Measurements from ENCODE around the gene BSCL2. TPM values are rescaled to one million over a fixed set of nuclear protein-coding genes. Genes with fewer than 3 reads are reported as not detected.
A peak's percentile ranks its signal among the peaks of the same experiment; 100 is the strongest.
"Not testable (repeated sequence)": the region's sequence is repeated elsewhere in the genome, so short reads cannot be mapped to it uniquely, and the experiment has no call there.

The BSCL2 gene
- total RNA-seq, 1 donor from 2014 or later = 65.6 TPM

- no peaks in the 10 kb centered on the region for H3K27me3 ChIP-seq
- H3K36me3 ChIP-seq = peaks cover 39% of the 10 kb centered on the region
- TF ChIP-seq CTCF (IDR thresholded peaks at IDR 0.05) = no peak
- H3K9me3 ChIP-seq = no peaks in the 10 kb centered on the region
- peaks cover 27% of the 10 kb centered on the region for H3K4me1 ChIP-seq
- DNase-seq (no peak), ATAC-seq (no peak)
- peak overlapping the region; percentile 94 for H3K4me3 ChIP-seq
- intact Hi-C loops (cut with DNase I) = no loop called here
- H3K27ac ChIP-seq = peak overlapping the region; percentile 92
Measured at GRCh38 chr11:62677714-62678113, 29.5 kb downstream of the BSCL2 start.

GRCh38 chr11:62677156-62677555 is 30.1 kb downstream of the BSCL2 start:
- Histone ChIP-seq H3K36me3 (peaks cover 39% of the 10 kb centered on the region), H3K27ac (no peak overlapping the region), H3K9me3 (no peaks in the 10 kb centered on the region), H3K27me3 (no peaks in the 10 kb centered on the region), H3K4me3 (no peak overlapping the region), H3K4me1 (peaks cover 33% of the 10 kb centered on the region)
- DNase-seq (no peak), ATAC-seq (no peak)
- intact Hi-C loops (cut with DNase I) = no loop called here
- no peak for TF ChIP-seq CTCF (IDR thresholded peaks at IDR 0.05)

GRCh38 chr11:62676698-62677097 is 30.5 kb downstream of the BSCL2 start:
- intact Hi-C loops (cut with DNase I) = no loop called here
- DNase-seq = no peak
- no peak for TF ChIP-seq CTCF (IDR thresholded peaks at IDR 0.05)
- Histone ChIP-seq H3K27ac (no peak overlapping the region), H3K27me3 (no peaks in the 10 kb centered on the region), H3K36me3 (peaks cover 39% of the 10 kb centered on the region), H3K9me3 (no peaks in the 10 kb centered on the region), H3K4me3 (no peak overlapping the region), H3K4me1 (peaks cover 34% of the 10 kb centered on the region)
- ATAC-seq = no peak

GRCh38 chr11:62675415-62675814 is 31.8 kb downstream of the BSCL2 start:
- DNase-seq; H3K27me3 ChIP-seq; ATAC-seq; intact Hi-C loops (cut with DNase I); H3K27ac ChIP-seq; H3K4me3 ChIP-seq; H3K9me3 ChIP-seq: not testable (repeated sequence)
- peaks cover 37% of the 10 kb centered on the region for H3K4me1 ChIP-seq
- peaks cover 39% of the 10 kb centered on the region for H3K36me3 ChIP-seq

- no peak for TF ChIP-seq CTCF (IDR thresholded peaks at IDR 0.05)
- Histone ChIP-seq H3K4me3 (no peak overlapping the region), H3K27me3 (no peaks in the 10 kb centered on the region), H3K36me3 (peaks cover 43% of the 10 kb centered on the region), H3K9me3 (no peaks in the 10 kb centered on the region), H3K27ac (no peak overlapping the region), H3K4me1 (peaks cover 31% of the 10 kb centered on the region)
- intact Hi-C loops (cut with DNase I) = no loop called here
- ATAC-seq (no peak), DNase-seq (no peak)
Measured at GRCh38 chr11:62673196-62673525, 34.1 kb downstream of the BSCL2 start.

- intact Hi-C loops (cut with DNase I) = no loop called here
- no peaks in the 10 kb centered on the region for H3K9me3 ChIP-seq
- H3K36me3 ChIP-seq = peaks cover 33% of the 10 kb centered on the region
- peaks cover 32% of the 10 kb centered on the region for H3K4me1 ChIP-seq
- peak within 1 kb of the TSS; percentile 89 for H3K27ac ChIP-seq
- DNase-seq (peak; percentile 88), ATAC-seq (peak; percentile 91)
- H3K27me3 ChIP-seq = no peaks in the 10 kb centered on the region
- H3K4me3 ChIP-seq = peak within 1 kb of the TSS; percentile 88
- no peak for TF ChIP-seq CTCF (IDR thresholded peaks at IDR 0.05)
Measured at GRCh38 chr11:62671608-62672389, 35.4 kb downstream of the BSCL2 start, which contains the start of the genes LBHD1 and UQCC3. Gene LBHD1, minus strand, starts transcription at chr11:62672267. Its CDS starts 2,236 bp downstream, at chr11:62670031. Gene UQCC3, plus strand, starts transcription at chr11:62671673. Its CDS starts 73 bp downstream, at chr11:62671746.

Measured in upper lobe of right lung (tissue), 1 donor.